Measurements from ENCODE around the gene RASL10A. TPM values are rescaled to one million over a fixed set of nuclear protein-coding genes. Genes with fewer than 3 reads are reported as not detected.

RASL10A gene
- total and polyA plus RNA-seq, 9 of the 15 experiments (the other 6 are each of a cell fraction or from before 2014, with no cell fraction given): 0.17 to 1.2 (median 0.45) TPM; not detected in 3

DNA sequence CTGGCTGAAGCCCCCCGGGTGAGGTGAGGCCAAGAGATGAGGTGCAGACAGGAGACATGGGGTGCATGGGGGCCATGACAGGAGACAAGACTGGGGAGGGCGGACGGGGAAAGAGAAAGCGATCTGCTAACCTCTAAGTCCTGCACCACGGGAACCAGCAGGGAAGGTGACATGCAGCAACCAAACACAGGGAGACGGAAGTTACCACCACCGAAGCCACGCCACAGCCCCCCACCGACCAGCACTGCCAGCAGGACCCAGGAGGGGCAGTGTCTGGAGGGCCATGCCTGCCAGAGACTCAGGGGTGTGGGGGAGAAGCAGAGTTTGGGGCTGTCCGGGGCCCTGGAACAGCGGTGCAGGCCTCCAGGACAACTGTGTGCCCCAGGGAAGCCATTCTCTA lies 14.1 kb upstream of the RASL10A start (continued):
- no peak for TF ChIP-seq HIVEP1 (CRISPR knock-in tag; IDR thresholded peaks at IDR 0.05)
- no peak for TF ChIP-seq HDAC8 (tag; IDR thresholded peaks at IDR 0.05)
- TF ChIP-seq ZBTB7A (IDR thresholded peaks at IDR 0.05; ENCODE audit: borderline replicate concordance, control insufficient read depth, low read depth, low read length): no peak
- no peak for TF ChIP-seq TOE1 (IDR thresholded peaks at IDR 0.05; ENCODE audit: borderline replicate concordance)
- TF ChIP-seq TOE1 (CRISPR knock-in tag; IDR thresholded peaks at IDR 0.05; ENCODE audit: borderline replicate concordance, low read depth): no peak
- TF ChIP-seq ZNF778 (CRISPR knock-in tag; IDR thresholded peaks at IDR 0.05): no peak
- no peak for TF ChIP-seq LARP7 (IDR thresholded peaks at IDR 0.05)

DNA sequence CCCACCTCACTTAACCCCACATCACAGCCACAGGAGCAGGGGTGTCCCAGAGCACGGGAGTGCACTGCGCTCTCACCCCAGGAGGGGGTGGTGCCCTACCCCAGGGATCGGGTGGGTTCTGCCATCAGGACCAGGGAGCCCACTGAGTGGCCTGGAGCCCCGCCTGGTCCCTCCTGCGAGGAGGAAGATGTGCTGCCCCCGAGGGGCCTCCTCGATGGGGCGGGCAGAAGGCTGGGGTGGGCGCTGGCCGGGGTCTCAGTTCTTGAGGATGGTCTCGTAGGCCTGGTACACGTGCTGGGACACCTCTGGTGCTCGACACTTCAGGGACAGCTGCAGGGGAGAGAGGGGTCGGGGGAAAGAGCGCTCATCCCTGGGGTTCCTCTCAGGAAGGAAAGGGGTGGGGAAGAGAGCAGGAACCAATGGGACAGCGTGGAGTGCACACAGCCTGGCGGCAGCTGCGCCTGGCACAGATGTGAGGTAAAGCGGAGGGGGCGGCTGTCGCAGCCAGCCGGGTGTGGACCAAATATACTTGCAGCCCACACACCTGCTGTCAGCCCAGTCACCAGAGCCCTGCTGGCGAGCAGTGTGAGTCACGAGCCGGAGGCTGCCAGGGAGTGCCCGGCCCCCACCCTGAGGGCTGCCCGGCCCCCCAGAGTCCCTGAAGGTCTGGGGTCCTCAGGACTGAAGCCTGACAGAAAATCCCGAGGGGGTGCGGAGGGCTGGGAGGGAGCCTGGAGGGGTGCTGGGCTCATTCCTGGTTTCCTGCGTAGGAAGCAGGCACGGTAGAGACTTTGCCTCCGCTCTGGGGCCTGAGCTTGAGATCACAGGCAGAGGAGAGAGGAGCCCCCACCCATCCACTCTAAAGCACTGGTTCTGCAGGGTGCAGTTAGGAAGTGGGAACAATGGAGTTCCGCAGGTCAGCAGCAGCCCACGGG lies 13.3 kb upstream of the RASL10A start:
- no peak for DNase-seq (ENCODE audit: extremely low read depth in 1 of 4, low spot score in 3 of 4)
- FAIRE-seq: no peak
- H3K36me3 ChIP-seq (ENCODE audit: control insufficient read depth, insufficient read depth, low read length): peaks cover 35% of the 10 kb centered on the region; the same call in 2 of the 3 replicates
- no peaks in the 10 kb centered on the region for H3K9me1 ChIP-seq (ENCODE audit: control insufficient read depth, insufficient read depth, low read length)
- H3K4me2 ChIP-seq (ENCODE audit: insufficient read depth, low read length): no peak overlapping the region
- H3K9ac ChIP-seq (ENCODE audit: insufficient read depth in 1 of 2, low read depth in 2 of 2, low read length in 2 of 2): no peak overlapping the region
- H3K27me3 ChIP-seq (ENCODE audit: control insufficient read depth in 2 of 2, insufficient read depth in 2 of 2, low read length in 2 of 2): no peaks in the 10 kb centered on the region
- no peaks in the 10 kb centered on the region for H3K9me3 ChIP-seq (replicated peaks; ENCODE audit: control insufficient read depth, insufficient read depth, low read depth, low read length)
- POLR2A ChIA-PET: no interaction called here
- BruUV-seq (replicated peaks): no TSS peak
- H3K4me3 ChIP-seq: no peak overlapping the region
- no peaks in the 10 kb centered on the region for H4K20me1 ChIP-seq (replicated peaks; ENCODE audit: control insufficient read depth, insufficient read depth, low read length)
- intact Hi-C loops (cut with micrococcal nuclease) (no loop called here), in situ Hi-C loops (cut with MboI) (no loop called here)
- H3K79me2 ChIP-seq (ENCODE audit: control insufficient read depth, insufficient read depth, low read length): no peaks in the 10 kb centered on the region
- no peak overlapping the region for H2AFZ ChIP-seq (ENCODE audit: low read depth, low read length)
- no peak overlapping the region for H3K27ac ChIP-seq (ENCODE audit: extremely low read depth, low read depth, low read length)
- CTCF ChIA-PET (ENCODE audit: low intra/inter-chr PET ratio): no interaction called here
- WGBS (ENCODE audit: insufficient coverage, low coverage, missing lambda C conversion rate): 91% methylated on average over 16 of the region's 34 CpGs
- no peak for ATAC-seq
- H3K4me1 ChIP-seq (replicated peaks in 1 of 2; ENCODE audit: control insufficient read depth in 2 of 2, insufficient read depth in 2 of 2, low read length in 2 of 2): peaks cover 0 to 10% of the 10 kb centered on the region in 2 experiments; a peak in 2 of 5 replicates
- TF ChIP-seq PCBP2 (IDR thresholded peaks at IDR 0.05; ENCODE audit: low read depth, low read length, poor library complexity, severe bottlenecking) (no peak), ZNF140 (CRISPR knock-in tag; IDR thresholded peaks at IDR 0.05) (no peak), ZBTB7A (IDR thresholded peaks at IDR 0.05; ENCODE audit: borderline replicate concordance, control insufficient read depth, low read depth, low read length) (no peak), ERF (CRISPR knock-in tag; IDR thresholded peaks at IDR 0.05) (no peak), ZNF3 (CRISPR knock-in tag; IDR thresholded peaks at IDR 0.05) (no peak), CCAR2 (IDR thresholded peaks at IDR 0.05; ENCODE audit: low read depth, low read length) (no peak), ZNF408 (CRISPR knock-in tag; IDR thresholded peaks at IDR 0.05; ENCODE audit: low read depth) (no peak), ZNF384 (IDR thresholded peaks at IDR 0.05; ENCODE audit: low read depth, low read length) (no peak), MAFK (IDR thresholded peaks at IDR 0.05; ENCODE audit: low read length) (no peak)
- TF ChIP-seq, protein P1, sequence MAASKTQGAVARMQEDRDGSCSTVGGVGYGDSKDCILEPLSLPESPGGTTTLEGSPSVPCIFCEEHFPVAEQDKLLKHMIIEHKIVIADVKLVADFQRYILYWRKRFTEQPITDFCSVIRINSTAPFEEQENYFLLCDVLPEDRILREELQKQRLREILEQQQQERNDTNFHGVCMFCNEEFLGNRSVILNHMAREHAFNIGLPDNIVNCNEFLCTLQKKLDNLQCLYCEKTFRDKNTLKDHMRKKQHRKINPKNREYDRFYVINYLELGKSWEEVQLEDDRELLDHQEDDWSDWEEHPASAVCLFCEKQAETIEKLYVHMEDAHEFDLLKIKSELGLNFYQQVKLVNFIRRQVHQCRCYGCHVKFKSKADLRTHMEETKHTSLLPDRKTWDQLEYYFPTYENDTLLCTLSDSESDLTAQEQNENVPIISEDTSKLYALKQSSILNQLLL (CRISPR knock-in tag; IDR thresholded peaks at IDR 0.05; ENCODE audit: borderline replicate concordance): no peak
- TF ChIP-seq, protein P2, sequence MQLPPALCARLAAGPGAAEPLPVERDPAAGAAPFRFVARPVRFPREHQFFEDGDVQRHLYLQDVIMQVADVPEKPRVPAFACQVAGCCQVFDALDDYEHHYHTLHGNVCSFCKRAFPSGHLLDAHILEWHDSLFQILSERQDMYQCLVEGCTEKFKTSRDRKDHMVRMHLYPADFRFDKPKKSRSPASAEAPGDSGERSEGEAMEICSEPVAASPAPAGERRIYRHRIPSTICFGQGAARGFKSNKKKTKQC (CRISPR knock-in tag; IDR thresholded peaks at IDR 0.05): no peak
- TF ChIP-seq, protein P3, sequence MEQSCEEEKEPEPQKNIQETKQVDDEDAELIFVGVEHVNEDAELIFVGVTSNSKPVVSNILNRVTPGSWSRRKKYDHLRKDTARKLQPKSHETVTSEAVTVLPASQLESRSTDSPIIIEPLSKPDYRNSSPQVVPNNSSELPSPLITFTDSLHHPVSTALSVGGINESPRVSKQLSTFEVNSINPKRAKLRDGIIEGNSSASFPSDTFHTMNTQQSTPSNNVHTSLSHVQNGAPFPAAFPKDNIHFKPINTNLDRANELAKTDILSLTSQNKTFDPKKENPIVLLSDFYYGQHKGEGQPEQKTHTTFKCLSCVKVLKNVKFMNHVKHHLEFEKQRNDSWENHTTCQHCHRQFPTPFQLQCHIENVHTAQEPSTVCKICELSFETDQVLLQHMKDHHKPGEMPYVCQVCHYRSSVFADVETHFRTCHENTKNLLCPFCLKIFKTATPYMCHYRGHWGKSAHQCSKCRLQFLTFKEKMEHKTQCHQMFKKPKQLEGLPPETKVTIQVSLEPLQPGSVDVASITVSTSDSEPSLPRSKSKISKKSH (CRISPR knock-in tag; IDR thresholded peaks at IDR 0.05): no peak

Measured in K562 (cell line).